Activated naive CD4-positive, alpha-beta T cell (primary cell): ENCODE results near the gene DCTPP1.
A peak's percentile ranks its signal among the peaks of the same experiment; 100 is the strongest.
"Not testable (repeated sequence)": the region's sequence is repeated elsewhere in the genome, so short reads cannot be mapped to it uniquely, and the experiment has no call there.

ENCODE experiments used
- DNase-seq, 4 experiments: peaks; one replicate each; lab custom pipeline; 2025; lab: John Stamatoyannopoulos, UW

Gene DCTPP1

GRCh38 chr16:30429678-30430427 is at the start of gene DCTPP1:
DCTPP1 (minus strand) TSS chr16:30430030; CDS start chr16:30429980, 50 bp downstream.
- DNase-seq: peak; percentile 75 to 98 (median 92)

- DNase-seq: no peak
Measured at GRCh38 chr16:30478766-30479478, 49.1 kb upstream of the DCTPP1 start.

- not testable (repeated sequence) for DNase-seq
Measured at GRCh38 chr16:30477773-30478172, 47.9 kb upstream of the DCTPP1 start.

GRCh38 chr16:30476991-30477390 is 47.2 kb upstream of the DCTPP1 start:
- DNase-seq: no peak

- DNase-seq: no peak
Measured at GRCh38 chr16:30474684-30475083, 44.9 kb upstream of the DCTPP1 start.

GRCh38 chr16:30474074-30474452 is 44.2 kb upstream of the DCTPP1 start:
- DNase-seq: no peak

GRCh38 chr16:30473231-30474073 is 43.6 kb upstream of the DCTPP1 start:
- DNase-seq: peak in 1 of 4 experiments; percentile 26

- DNase-seq: peak; percentile 41 to 71 (median 52)
Measured at GRCh38 chr16:30472328-30472942, 42.6 kb upstream of the DCTPP1 start, which contains the start of gene ITGAL. ITGAL (plus strand) TSS chr16:30472742; CDS start chr16:30472838, 96 bp downstream.

- DNase-seq: no peak
Measured at GRCh38 chr16:30470632-30470995, 40.8 kb upstream of the DCTPP1 start.

- no peak for DNase-seq
Measured at GRCh38 chr16:30470170-30470512, 40.3 kb upstream of the DCTPP1 start.

- DNase-seq: no peak
Measured at GRCh38 chr16:30464078-30464477, 34.2 kb upstream of the DCTPP1 start.

GRCh38 chr16:30461426-30461825 is 31.6 kb upstream of the DCTPP1 start:
- DNase-seq: not testable (repeated sequence)

- DNase-seq: no peak
Measured at GRCh38 chr16:30459456-30459855, 29.6 kb upstream of the DCTPP1 start.

GRCh38 chr16:30458561-30459394 is 28.9 kb upstream of the DCTPP1 start:
- peak; percentile 37 to 53 (median 50) for DNase-seq

- DNase-seq: no peak
Measured at GRCh38 chr16:30457743-30458560, 28.1 kb upstream of the DCTPP1 start.

- no peak for DNase-seq
Measured at GRCh38 chr16:30457256-30457655, 27.4 kb upstream of the DCTPP1 start.

- DNase-seq: no peak
Measured at GRCh38 chr16:30456302-30456701, 26.5 kb upstream of the DCTPP1 start.

GRCh38 chr16:30452709-30453580 is 23.1 kb upstream of the DCTPP1 start:
- not testable (repeated sequence) for DNase-seq

GRCh38 chr16:30449116-30449435 is 19.2 kb upstream of the DCTPP1 start:
- DNase-seq: no peak
